Neural cell (in vitro differentiated cells): ENCODE data around the gene GFI1. TPM values are rescaled to one million over a fixed set of nuclear protein-coding genes. Genes with fewer than 3 reads are reported as not detected.

Experiments
- H2AFZ ChIP-seq: fragments of 200-600, 300-800 bp; sonication (generic), shearing (Covaris generic); 2 replicates; pipeline ENCODE4 v1.6.0; 2014; ENCODE audit warnings: low read depth, mild to moderate bottlenecking, antibody characterized with exemption, low read length, moderate library complexity
- H3F3A ChIP-seq: fragments of 200-600 bp; shearing (Covaris generic); 2 replicates; pipeline ENCODE4 v1.6.1; 2016; ENCODE audit warnings: mild to moderate bottlenecking, moderate library complexity, mixed read lengths, antibody characterized with exemption, low read length; ENCODE audit not compliant: insufficient read depth, poor library complexity, severe bottlenecking
- H3K27ac ChIP-seq: fragments of 200-600, 300-800 bp; sonication (generic), shearing (Covaris generic); 2 replicates; pipeline ENCODE4 v1.5.1; 2014; ENCODE audit warnings: mild to moderate bottlenecking, low read length, moderate library complexity
- H3K27me3 ChIP-seq: fragments of 300-800, 200-600 bp; sonication (generic), shearing (Covaris generic); 2 replicates; pipeline ENCODE4 v1.6.0; 2014; ENCODE audit warnings: mild to moderate bottlenecking, low read depth, low read length, moderate library complexity; ENCODE audit not compliant: insufficient read depth
- H3K36me3 ChIP-seq: fragments of 300-800, 200-600 bp; sonication (generic), shearing (Covaris generic); 2 replicates; pipeline ENCODE4 v1.5.1; 2014; ENCODE audit warnings: mild to moderate bottlenecking, antibody characterized with exemption, low read length, moderate library complexity; ENCODE audit not compliant: insufficient read depth
- H3K4me2 ChIP-seq: fragments of 300-800, 200-600 bp; sonication (generic), shearing (Covaris generic); 2 replicates; pipeline ENCODE4 v1.6.0; 2014; ENCODE audit warnings: mild to moderate bottlenecking, low read length
- H3K4me3 ChIP-seq: fragments of 300-800, 200-600 bp; sonication (generic), shearing (Covaris generic); 2 replicates; pipeline ENCODE4 v1.5.1; 2014; ENCODE audit warnings: mild to moderate bottlenecking, low read length, moderate library complexity
- H3K79me2 ChIP-seq: fragments of 200-600 bp; shearing (Covaris generic); replicated peaks from 2 replicates; pipeline ENCODE4 v1.6.0; 2014; ENCODE audit warnings: mild to moderate bottlenecking, low read length, moderate library complexity; ENCODE audit not compliant: insufficient read depth
- H3K9ac ChIP-seq: fragments of 300-800, 200-600 bp; sonication (generic), shearing (Covaris generic); 2 replicates; pipeline ENCODE4 v1.6.1; 2016; ENCODE audit warnings: mild to moderate bottlenecking, low read length, mixed read lengths
- H3K9me2 ChIP-seq: fragments of 200-600 bp; shearing (Covaris generic); 2 replicates; pipeline ENCODE4 v1.6.1; 2016; ENCODE audit warnings: mild to moderate bottlenecking, low read length, mixed read lengths; ENCODE audit not compliant: insufficient read depth
- H3K9me3 ChIP-seq: fragments of 200-600, 300-800 bp; sonication (generic), shearing (Covaris generic); 2 replicates; pipeline ENCODE4 v1.6.1; 2016; ENCODE audit warnings: mild to moderate bottlenecking, mixed run types, low read length, moderate library complexity, mixed read lengths
- H4K20me1 ChIP-seq: fragments of 200-600 bp; shearing (Covaris generic); 2 replicates; pipeline ENCODE4 v1.6.1; 2016; ENCODE audit warnings: mild to moderate bottlenecking, mixed run types; ENCODE audit not compliant: insufficient read depth
- EP300 ChIP-seq: fragments of 450-650 bp; conservative IDR thresholded peaks from 2 replicates; pipeline ENCODE4 v1.6.1; 2014; ENCODE audit warnings: antibody characterized with exemption, mild to moderate bottlenecking, moderate library complexity; ENCODE audit not compliant: poor library complexity, severe bottlenecking
- EZH2 ChIP-seq: fragments of 200-600, 300-800 bp; shearing (Covaris generic), sonication (generic); IDR thresholded peaks from 2 replicates; pipeline ENCODE4 v1.6.1; 2014; ENCODE audit warnings: antibody characterized with exemption, low read length, borderline replicate concordance, mild to moderate bottlenecking; ENCODE audit not compliant: insufficient read depth, poor library complexity, severe bottlenecking
- MXI1 ChIP-seq: fragments of 450-650 bp; conservative IDR thresholded peaks from 2 replicates; pipeline ENCODE4 v1.6.1; 2014; ENCODE audit warnings: antibody characterized with exemption, mild to moderate bottlenecking; ENCODE audit not compliant: poor library complexity, severe bottlenecking
- POLR2AphosphoS5 ChIP-seq: IDR thresholded peaks from 2 replicates; pipeline ENCODE4 v1.6.1; 2012
- RAD21 ChIP-seq: fragments of 450-650 bp; conservative IDR thresholded peaks from 2 replicates; pipeline ENCODE4 v1.6.1; 2014; ENCODE audit warnings: antibody characterized with exemption, mild to moderate bottlenecking, moderate library complexity
- SMC3 ChIP-seq: fragments of 450-650 bp; conservative IDR thresholded peaks from 2 replicates; pipeline ENCODE4 v1.6.1; 2014; ENCODE audit warnings: antibody characterized with exemption, mild to moderate bottlenecking, moderate library complexity; ENCODE audit not compliant: poor library complexity
- TAF1 ChIP-seq: IDR thresholded peaks from 2 replicates; pipeline ENCODE4 v1.6.1; 2012; ENCODE audit warnings: low read depth
- polyA plus RNA-seq: library from polyadenylated mRNA; depleted of rRNA; stranded (reverse); fragments of >200 nt; gene quantifications from 2 replicates; pipeline ENCODE4 v1.2.3, GENCODE V29; 2014
- TF ChIP-seq, protein P1 (sequence below): fragments of 450-650 bp; IDR thresholded peaks from 2 replicates; pipeline ENCODE4 v1.5.1; 2014; ENCODE audit warnings: antibody characterized with exemption, mild to moderate bottlenecking, moderate library complexity; ENCODE audit not compliant: poor library complexity, severe bottlenecking
- TF ChIP-seq, protein P2 (sequence below): IDR thresholded peaks from 2 replicates; pipeline ENCODE4 v1.6.1; 2012; ENCODE audit warnings: borderline replicate concordance

Gene GFI1
- polyA plus RNA-seq, 1 donor from 2014 or later, result not detected

GRCh38 chr1:92515796-92516201 lies 29.1 kb upstream of the GFI1 start:
- H3K36me3 ChIP-seq, result no peaks in the 10 kb centered on the region
- no peaks in the 10 kb centered on the region for H4K20me1 ChIP-seq
- no peak overlapping the region for H3K9ac ChIP-seq
- no peaks in the 10 kb centered on the region for H3K9me3 ChIP-seq
- H3K4me2 ChIP-seq, result no peak overlapping the region
- no peaks in the 10 kb centered on the region for H3K79me2 ChIP-seq
- no peak for TF ChIP-seq TAF1
- TF ChIP-seq RAD21, result no peak
- TF ChIP-seq, protein P1, sequence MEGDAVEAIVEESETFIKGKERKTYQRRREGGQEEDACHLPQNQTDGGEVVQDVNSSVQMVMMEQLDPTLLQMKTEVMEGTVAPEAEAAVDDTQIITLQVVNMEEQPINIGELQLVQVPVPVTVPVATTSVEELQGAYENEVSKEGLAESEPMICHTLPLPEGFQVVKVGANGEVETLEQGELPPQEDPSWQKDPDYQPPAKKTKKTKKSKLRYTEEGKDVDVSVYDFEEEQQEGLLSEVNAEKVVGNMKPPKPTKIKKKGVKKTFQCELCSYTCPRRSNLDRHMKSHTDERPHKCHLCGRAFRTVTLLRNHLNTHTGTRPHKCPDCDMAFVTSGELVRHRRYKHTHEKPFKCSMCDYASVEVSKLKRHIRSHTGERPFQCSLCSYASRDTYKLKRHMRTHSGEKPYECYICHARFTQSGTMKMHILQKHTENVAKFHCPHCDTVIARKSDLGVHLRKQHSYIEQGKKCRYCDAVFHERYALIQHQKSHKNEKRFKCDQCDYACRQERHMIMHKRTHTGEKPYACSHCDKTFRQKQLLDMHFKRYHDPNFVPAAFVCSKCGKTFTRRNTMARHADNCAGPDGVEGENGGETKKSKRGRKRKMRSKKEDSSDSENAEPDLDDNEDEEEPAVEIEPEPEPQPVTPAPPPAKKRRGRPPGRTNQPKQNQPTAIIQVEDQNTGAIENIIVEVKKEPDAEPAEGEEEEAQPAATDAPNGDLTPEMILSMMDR, result no peak
- no peak for TF ChIP-seq POLR2AphosphoS5
- TF ChIP-seq, protein P2, sequence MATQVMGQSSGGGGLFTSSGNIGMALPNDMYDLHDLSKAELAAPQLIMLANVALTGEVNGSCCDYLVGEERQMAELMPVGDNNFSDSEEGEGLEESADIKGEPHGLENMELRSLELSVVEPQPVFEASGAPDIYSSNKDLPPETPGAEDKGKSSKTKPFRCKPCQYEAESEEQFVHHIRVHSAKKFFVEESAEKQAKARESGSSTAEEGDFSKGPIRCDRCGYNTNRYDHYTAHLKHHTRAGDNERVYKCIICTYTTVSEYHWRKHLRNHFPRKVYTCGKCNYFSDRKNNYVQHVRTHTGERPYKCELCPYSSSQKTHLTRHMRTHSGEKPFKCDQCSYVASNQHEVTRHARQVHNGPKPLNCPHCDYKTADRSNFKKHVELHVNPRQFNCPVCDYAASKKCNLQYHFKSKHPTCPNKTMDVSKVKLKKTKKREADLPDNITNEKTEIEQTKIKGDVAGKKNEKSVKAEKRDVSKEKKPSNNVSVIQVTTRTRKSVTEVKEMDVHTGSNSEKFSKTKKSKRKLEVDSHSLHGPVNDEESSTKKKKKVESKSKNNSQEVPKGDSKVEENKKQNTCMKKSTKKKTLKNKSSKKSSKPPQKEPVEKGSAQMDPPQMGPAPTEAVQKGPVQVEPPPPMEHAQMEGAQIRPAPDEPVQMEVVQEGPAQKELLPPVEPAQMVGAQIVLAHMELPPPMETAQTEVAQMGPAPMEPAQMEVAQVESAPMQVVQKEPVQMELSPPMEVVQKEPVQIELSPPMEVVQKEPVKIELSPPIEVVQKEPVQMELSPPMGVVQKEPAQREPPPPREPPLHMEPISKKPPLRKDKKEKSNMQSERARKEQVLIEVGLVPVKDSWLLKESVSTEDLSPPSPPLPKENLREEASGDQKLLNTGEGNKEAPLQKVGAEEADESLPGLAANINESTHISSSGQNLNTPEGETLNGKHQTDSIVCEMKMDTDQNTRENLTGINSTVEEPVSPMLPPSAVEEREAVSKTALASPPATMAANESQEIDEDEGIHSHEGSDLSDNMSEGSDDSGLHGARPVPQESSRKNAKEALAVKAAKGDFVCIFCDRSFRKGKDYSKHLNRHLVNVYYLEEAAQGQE, result no peak
- no peak for TF ChIP-seq SMC3
- TF ChIP-seq EP300, result no peak
- no peak for TF ChIP-seq MXI1
- TF ChIP-seq EZH2, result no peak
- no peaks in the 10 kb centered on the region for H3K9me2 ChIP-seq
- no peaks in the 10 kb centered on the region for H3F3A ChIP-seq
- H3K27ac ChIP-seq, result no peak overlapping the region
- no peaks in the 10 kb centered on the region for H3K27me3 ChIP-seq
- no peak overlapping the region for H2AFZ ChIP-seq
- no peak overlapping the region for H3K4me3 ChIP-seq

DNA sequence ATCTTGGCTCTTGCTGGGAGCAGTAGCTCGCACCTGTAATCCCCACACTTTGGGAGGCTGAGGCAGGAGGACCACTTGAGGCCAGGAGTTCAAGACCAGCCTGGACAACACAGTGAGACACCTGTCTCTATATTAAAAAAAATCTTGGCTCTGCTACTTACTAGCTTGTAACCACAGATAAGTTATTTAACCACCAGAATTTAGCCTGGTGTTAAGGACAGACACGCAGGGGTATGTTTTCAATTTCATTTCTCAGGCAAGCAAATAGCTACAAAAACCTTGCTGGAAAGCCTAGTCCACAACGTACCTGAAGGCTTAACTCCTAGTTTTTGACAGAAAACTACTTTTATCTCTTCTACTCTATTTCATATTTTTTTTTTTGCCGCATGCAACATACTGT lies 24.8 kb upstream of the GFI1 start:
- no peaks in the 10 kb centered on the region for H3K79me2 ChIP-seq

More for the DNA sequence above, 24.8 kb upstream of the GFI1 start:
- H3K36me3 ChIP-seq, result no peaks in the 10 kb centered on the region
- no peaks in the 10 kb centered on the region for H4K20me1 ChIP-seq
- TF ChIP-seq, protein P1, result no peak
- TF ChIP-seq EP300, result no peak
- no peak for TF ChIP-seq RAD21
- no peak for TF ChIP-seq SMC3
- TF ChIP-seq, protein P2, result no peak
- H3K9me2 ChIP-seq, result no peaks in the 10 kb centered on the region
- H3K4me3 ChIP-seq, result no peak overlapping the region
- no peaks in the 10 kb centered on the region for H3K27me3 ChIP-seq
- no peaks in the 10 kb centered on the region for H3K9me3 ChIP-seq
- no peak overlapping the region for H3K27ac ChIP-seq
- no peak overlapping the region for H2AFZ ChIP-seq
- H3F3A ChIP-seq, result no peaks in the 10 kb centered on the region
- no peak overlapping the region for H3K9ac ChIP-seq
- no peak overlapping the region for H3K4me2 ChIP-seq
